Tibial nerve (tissue), 3 donors: ENCODE data around the gene PSG11.
"Not testable (repeated sequence)": the region's sequence is repeated elsewhere in the genome, so short reads cannot be mapped to it uniquely, and the experiment has no call there.

Experiments used
- CTCF ChIP-seq, 5 experiments: fragments of 200-600 bp in 3 of 5; fragments of 450-650 bp in 2 of 5; sonication (generic) in 3 of 5; IDR thresholded peaks; one replicate each; pipeline ENCODE4 v1.5.1; 2016 to 2019; ENCODE audit warnings: antibody characterized with exemption in 5 of 5, mild to moderate bottlenecking in 3 of 5, moderate library complexity in 2 of 5
- POLR2A ChIP-seq, 2 donors: fragments of 450-650 bp; IDR thresholded peaks; one replicate each; pipeline ENCODE4 v1.6.1; 2017; ENCODE audit warnings: antibody characterized with exemption in 2 of 2, mild to moderate bottlenecking in 2 of 2, moderate library complexity in 2 of 2

DNA sequence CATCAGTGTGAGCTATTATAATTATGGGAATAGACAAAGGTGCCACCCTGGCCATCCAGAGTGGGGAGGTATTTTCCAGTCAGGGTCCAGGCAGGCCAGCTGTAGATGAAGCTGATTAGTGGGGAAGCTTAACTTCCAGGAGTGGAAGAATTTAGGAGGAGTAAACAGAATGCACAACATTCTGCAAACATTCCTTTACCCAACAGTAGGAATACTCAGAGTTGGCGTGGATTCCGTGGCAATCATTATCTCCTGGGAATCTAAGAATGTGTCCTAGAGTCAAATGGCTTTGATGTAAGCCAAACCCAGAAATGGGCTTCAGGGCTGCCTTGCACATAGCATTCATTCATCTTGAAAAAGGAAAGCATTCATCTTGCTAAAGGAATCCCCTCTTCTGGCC, 33.2 kb upstream of the PSG11 start:
- not testable (repeated sequence) for TF ChIP-seq POLR2A, CTCF (IDR thresholded peaks at IDR 0.05)
